ENCODE data around the gene CLOCK.
A peak's percentile ranks its signal among the peaks of the same experiment; 100 is the strongest.
"Not testable (repeated sequence)": the region's sequence is repeated elsewhere in the genome, so short reads cannot be mapped to it uniquely, and the experiment has no call there.

Gene CLOCK

DNA sequence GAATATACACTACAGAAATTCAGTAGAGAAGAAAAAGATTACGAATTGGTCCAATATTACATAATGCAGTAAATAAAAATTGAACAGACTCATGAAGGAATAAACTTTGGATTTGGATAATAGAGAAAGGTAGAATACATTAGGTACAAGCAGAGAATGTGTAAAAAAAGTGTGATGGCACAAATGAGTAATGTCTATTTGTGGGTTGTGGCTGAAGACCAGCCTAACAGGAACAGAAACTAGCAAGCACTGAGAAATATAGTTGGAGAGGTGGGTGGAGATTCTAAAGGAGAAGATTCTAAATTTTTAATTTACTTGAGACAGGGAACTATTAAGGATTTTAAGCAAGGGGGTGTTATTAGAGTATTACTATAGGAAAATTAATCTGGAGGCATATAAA, 15.2 kb upstream of the CLOCK start:
- FAIRE-seq = peak; percentile 13
- no peak for DNase-seq (ENCODE audit: insufficient read length, low spot score)
- TF ChIP-seq TAF1 (IDR thresholded peaks at IDR 0.05; ENCODE audit: low read depth, low read length) (no peak), POLR2A (IDR thresholded peaks at IDR 0.05; ENCODE audit: low read depth, low read length) (no peak), PAX5 (IDR thresholded peaks at IDR 0.05; ENCODE audit: insufficient read depth, low read length, severe bottlenecking) (no peak), SPI1 (IDR thresholded peaks at IDR 0.05; ENCODE audit: low read depth, low read length) (peak; percentile 97), POLR2AphosphoS5 (IDR thresholded peaks at IDR 0.05; ENCODE audit: low read depth, low read length) (no peak), POU2F2 (IDR thresholded peaks at IDR 0.05; ENCODE audit: low read depth, low read length) (no peak)

- FAIRE-seq (no peak), DNase-seq (ENCODE audit: insufficient read length, low spot score) (no peak)
- no peak for TF ChIP-seq POLR2AphosphoS5 (IDR thresholded peaks at IDR 0.05; ENCODE audit: low read depth, low read length)
- no peak for TF ChIP-seq SPI1 (IDR thresholded peaks at IDR 0.05; ENCODE audit: low read depth, low read length)
- no peak for TF ChIP-seq POU2F2 (IDR thresholded peaks at IDR 0.05; ENCODE audit: low read depth, low read length)
- TF ChIP-seq TAF1 (IDR thresholded peaks at IDR 0.05; ENCODE audit: low read depth, low read length) = no peak
- TF ChIP-seq POLR2A (IDR thresholded peaks at IDR 0.05; ENCODE audit: low read depth, low read length) = no peak
- TF ChIP-seq PAX5 (IDR thresholded peaks at IDR 0.05; ENCODE audit: insufficient read depth, low read length, severe bottlenecking) = no peak
Measured at GRCh38 chr4:55560096-55560495, 13.4 kb upstream of the CLOCK start.

DNA sequence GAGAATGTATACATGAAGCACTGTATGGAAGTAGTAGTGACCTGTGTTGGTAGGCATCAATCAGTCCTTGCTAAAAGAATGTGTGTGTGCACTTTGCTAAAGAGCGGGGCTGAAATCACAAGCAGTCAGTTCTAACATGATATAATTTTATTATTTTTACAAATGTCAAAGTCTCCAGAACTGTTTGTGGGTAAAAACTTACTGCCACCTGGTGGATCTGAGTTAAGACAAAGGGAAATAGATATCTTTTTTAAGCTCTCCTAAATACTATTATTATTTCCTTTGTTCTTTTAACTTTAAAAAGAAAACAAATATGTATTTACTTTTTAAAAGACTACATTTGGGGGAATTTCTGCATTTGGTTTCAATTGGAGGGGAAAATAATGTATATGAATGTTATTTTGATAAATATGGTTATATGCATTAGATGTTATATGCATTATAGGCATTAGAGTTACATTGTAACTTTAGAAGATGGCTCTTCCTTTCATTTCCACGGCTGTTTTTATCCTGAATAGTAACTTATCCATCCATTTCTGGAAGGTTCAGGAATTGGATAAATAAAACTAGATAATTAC, 7.8 kb upstream of the CLOCK start:
- DNase-seq (ENCODE audit: insufficient read length, low spot score) = no peak

DNA sequence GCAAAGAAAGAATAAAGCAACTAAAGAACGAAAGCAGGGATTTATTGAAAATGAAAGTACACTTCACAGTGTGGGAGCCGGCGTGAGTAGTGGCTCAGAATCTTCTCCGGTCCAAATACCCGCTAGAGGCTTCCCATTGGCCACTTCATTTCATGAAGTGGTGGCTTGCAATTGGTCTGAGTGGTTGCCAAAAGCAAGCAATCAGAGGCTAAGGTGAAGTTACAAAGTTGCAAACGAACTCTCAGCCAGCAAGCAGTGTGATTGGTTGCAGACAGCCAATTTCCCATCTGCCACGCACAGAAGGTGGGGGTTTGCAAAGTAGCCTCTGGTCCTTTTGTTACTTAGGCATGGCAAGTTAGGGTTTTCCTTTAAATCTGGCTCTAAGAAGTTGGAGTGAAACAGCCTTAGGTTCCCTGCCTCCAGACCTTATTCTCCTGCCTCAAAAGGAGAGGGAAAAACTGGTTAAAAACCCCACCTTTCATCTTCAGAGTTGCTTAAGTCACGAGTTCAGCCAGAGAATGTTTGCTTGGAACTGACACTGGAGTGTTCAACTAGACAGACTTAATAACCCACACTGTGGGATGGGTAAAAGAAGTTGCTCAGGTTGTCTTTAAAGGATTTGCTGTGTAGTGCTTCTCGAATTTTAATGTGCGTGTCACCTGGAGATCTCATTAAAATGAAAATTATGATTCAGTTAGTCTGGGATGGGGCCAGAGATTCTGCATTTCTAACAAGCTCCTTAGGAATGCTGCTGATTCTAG, 6.9 kb upstream of the CLOCK start:
- no peak for DNase-seq (ENCODE audit: insufficient read length, low spot score)
- TF ChIP-seq TAF1 (IDR thresholded peaks at IDR 0.05; ENCODE audit: low read depth, low read length) = no peak
- no peak for TF ChIP-seq PAX5 (IDR thresholded peaks at IDR 0.05; ENCODE audit: insufficient read depth, low read length, severe bottlenecking)
- TF ChIP-seq POLR2AphosphoS5 (IDR thresholded peaks at IDR 0.05; ENCODE audit: low read depth, low read length) = no peak
- no peak for TF ChIP-seq SPI1 (IDR thresholded peaks at IDR 0.05; ENCODE audit: low read depth, low read length)
- no peak for TF ChIP-seq POU2F2 (IDR thresholded peaks at IDR 0.05; ENCODE audit: low read depth, low read length)
- TF ChIP-seq POLR2A (IDR thresholded peaks at IDR 0.05; ENCODE audit: low read depth, low read length) = no peak
- FAIRE-seq = no peak

More for the DNA sequence above, 7.8 kb upstream of the CLOCK start:
- FAIRE-seq = no peak
- TF ChIP-seq POLR2AphosphoS5 (IDR thresholded peaks at IDR 0.05; ENCODE audit: low read depth, low read length) = no peak
- no peak for TF ChIP-seq PAX5 (IDR thresholded peaks at IDR 0.05; ENCODE audit: insufficient read depth, low read length, severe bottlenecking)
- no peak for TF ChIP-seq POLR2A (IDR thresholded peaks at IDR 0.05; ENCODE audit: low read depth, low read length)
- no peak for TF ChIP-seq POU2F2 (IDR thresholded peaks at IDR 0.05; ENCODE audit: low read depth, low read length)

DNA sequence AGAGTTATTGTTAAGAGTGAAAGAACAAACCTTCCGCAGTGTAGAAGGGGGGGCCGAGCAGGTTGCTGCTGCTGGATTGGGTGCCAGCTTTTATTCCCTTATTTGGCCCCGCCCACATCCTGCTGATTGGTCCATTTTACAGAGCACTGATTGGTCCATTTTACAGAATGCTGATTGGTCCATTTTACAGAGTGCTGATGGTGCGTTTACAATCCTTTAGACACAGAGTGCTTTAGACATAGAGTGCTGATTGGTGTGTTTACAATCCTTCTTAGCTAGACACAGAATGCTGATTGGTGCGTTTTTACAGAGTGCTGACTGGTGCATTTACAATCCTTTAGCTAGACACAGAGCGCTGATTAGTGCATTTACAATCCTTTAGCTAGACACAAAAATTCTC, 5.3 kb upstream of the CLOCK start:
- not testable (repeated sequence) for DNase-seq (ENCODE audit: insufficient read length, low spot score); FAIRE-seq

- TF ChIP-seq SPI1 (IDR thresholded peaks at IDR 0.05; ENCODE audit: low read depth, low read length) (no peak), POU2F2 (IDR thresholded peaks at IDR 0.05; ENCODE audit: low read depth, low read length) (no peak), PAX5 (IDR thresholded peaks at IDR 0.05; ENCODE audit: insufficient read depth, low read length, severe bottlenecking) (no peak), TAF1 (IDR thresholded peaks at IDR 0.05; ENCODE audit: low read depth, low read length) (no peak), POLR2A (IDR thresholded peaks at IDR 0.05; ENCODE audit: low read depth, low read length) (no peak), POLR2AphosphoS5 (IDR thresholded peaks at IDR 0.05; ENCODE audit: low read depth, low read length) (no peak)
- FAIRE-seq = no peak
- no peak for DNase-seq (ENCODE audit: insufficient read length, low spot score)
Measured at GRCh38 chr4:55549888-55550287, 3.2 kb upstream of the CLOCK start.

DNA sequence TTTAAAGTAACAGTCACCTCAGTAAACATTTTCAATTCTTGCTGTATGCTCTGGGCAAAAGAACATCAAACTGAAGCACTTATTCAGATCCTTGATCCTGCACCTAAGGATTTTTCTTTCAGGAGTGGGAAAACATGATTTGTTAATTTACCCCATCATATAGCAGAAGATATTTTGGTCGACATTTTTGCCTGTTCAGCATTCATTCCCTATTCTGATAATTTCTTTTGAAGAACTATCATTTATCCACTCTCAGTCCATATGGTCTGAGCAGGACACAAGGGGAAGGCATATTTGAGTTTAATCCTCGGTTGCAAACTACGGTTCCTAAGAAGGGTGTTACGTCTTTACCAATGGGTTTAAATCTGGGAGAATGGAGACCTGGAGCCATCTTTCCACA, 1.2 kb upstream of the CLOCK start:
- DNase-seq (ENCODE audit: insufficient read length, low spot score) (no peak), FAIRE-seq (peak; percentile 33)
- no peak for TF ChIP-seq SPI1 (IDR thresholded peaks at IDR 0.05; ENCODE audit: low read depth, low read length)
- no peak for TF ChIP-seq TAF1 (IDR thresholded peaks at IDR 0.05; ENCODE audit: low read depth, low read length)
- TF ChIP-seq POU2F2 (IDR thresholded peaks at IDR 0.05; ENCODE audit: low read depth, low read length) = no peak
- TF ChIP-seq PAX5 (IDR thresholded peaks at IDR 0.05; ENCODE audit: insufficient read depth, low read length, severe bottlenecking) = no peak
- TF ChIP-seq POLR2AphosphoS5 (IDR thresholded peaks at IDR 0.05; ENCODE audit: low read depth, low read length) = no peak
- no peak for TF ChIP-seq POLR2A (IDR thresholded peaks at IDR 0.05; ENCODE audit: low read depth, low read length)

DNA sequence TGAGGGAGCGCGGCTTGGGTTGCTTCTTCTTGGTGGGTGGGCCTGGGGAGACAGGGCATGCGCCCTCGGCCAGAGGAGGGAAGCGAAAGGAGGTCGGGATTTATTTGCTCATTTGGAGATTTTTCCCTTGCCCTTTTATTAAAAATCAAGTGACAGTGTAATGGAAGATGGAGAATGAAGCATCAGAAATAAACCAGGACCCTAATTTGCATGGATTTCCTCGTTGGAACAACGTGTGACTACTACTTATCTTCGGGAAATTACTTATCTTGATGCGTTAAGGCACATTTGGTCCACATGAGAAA, 709 bp upstream of the CLOCK start:
- DNase-seq (ENCODE audit: insufficient read length, low spot score) (no peak), FAIRE-seq (no peak)

DNA sequence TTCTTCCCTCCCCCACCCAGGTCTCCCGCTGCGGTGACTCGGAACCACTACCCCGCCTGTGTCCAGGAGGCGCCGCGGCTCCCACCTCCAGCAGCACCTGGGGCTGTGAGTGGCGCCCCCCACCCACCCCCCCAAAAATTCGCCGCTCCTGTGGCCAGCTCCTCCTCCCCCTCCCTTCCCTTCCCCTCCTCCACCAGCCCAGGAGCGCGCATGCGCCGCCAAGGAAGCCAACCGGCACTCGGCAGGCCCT, 278 bp downstream of the CLOCK start:
- FAIRE-seq (no peak), DNase-seq (ENCODE audit: insufficient read length, low spot score) (no peak)
- TF ChIP-seq POLR2AphosphoS5 (IDR thresholded peaks at IDR 0.05; ENCODE audit: low read depth, low read length) (no peak), POU2F2 (IDR thresholded peaks at IDR 0.05; ENCODE audit: low read depth, low read length) (no peak), PAX5 (IDR thresholded peaks at IDR 0.05; ENCODE audit: insufficient read depth, low read length, severe bottlenecking) (no peak), POLR2A (IDR thresholded peaks at IDR 0.05; ENCODE audit: low read depth, low read length) (no peak), TAF1 (IDR thresholded peaks at IDR 0.05; ENCODE audit: low read depth, low read length) (no peak), SPI1 (IDR thresholded peaks at IDR 0.05; ENCODE audit: low read depth, low read length) (no peak)

More for the DNA sequence above, 709 bp upstream of the CLOCK start:
- TF ChIP-seq POU2F2 (IDR thresholded peaks at IDR 0.05; ENCODE audit: low read depth, low read length) = no peak
- TF ChIP-seq TAF1 (IDR thresholded peaks at IDR 0.05; ENCODE audit: low read depth, low read length) = no peak
- TF ChIP-seq POLR2A (IDR thresholded peaks at IDR 0.05; ENCODE audit: low read depth, low read length) = no peak
- TF ChIP-seq PAX5 (IDR thresholded peaks at IDR 0.05; ENCODE audit: insufficient read depth, low read length, severe bottlenecking) = no peak

Measured in GM12891 (cell line).